Esophagus squamous epithelium (tissue), 5 donors: ENCODE data around the gene SMC6. TPM values are rescaled to one million over a fixed set of nuclear protein-coding genes. Genes with fewer than 3 reads are reported as not detected.

Experiments used
- DNase-seq: peaks from one replicate; lab custom pipeline; 2025; lab: John Stamatoyannopoulos, UW
- H3K27ac ChIP-seq, 4 donors: fragments of 200-600 bp; sonication (generic); one replicate each; pipeline ENCODE4 v1.5.1; 2016 to 2019; ENCODE audit warnings: mild to moderate bottlenecking in 1 of 4
- H3K27me3 ChIP-seq, 4 donors: fragments of 200-600 bp; sonication (generic); 1 replicate in 3 of 4; 2 replicates in 1 of 4; pipeline versions ENCODE4 v1.5.1 to v1.6.0; 2017 to 2021; ENCODE audit warnings: antibody characterized with exemption in 1 of 4
- H3K36me3 ChIP-seq, 3 donors: fragments of 200-600 bp; sonication (generic); one replicate each; pipeline ENCODE4 v1.5.1; 2016 to 2019
- H3K4me1 ChIP-seq, 3 donors: fragments of 200-600 bp; sonication (generic); one replicate each; pipeline ENCODE4 v1.5.1; 2017 to 2019
- H3K4me3 ChIP-seq, 4 donors: fragments of 200-600 bp; sonication (generic); 1 replicate in 3 of 4; 2 replicates in 1 of 4; pipeline ENCODE4 v1.5.1; 2016 to 2019; ENCODE audit warnings: mild to moderate bottlenecking in 2 of 4, moderate library complexity in 1 of 4
- H3K9me3 ChIP-seq, 3 donors: fragments of 200-600 bp; sonication (generic); one replicate each; pipeline ENCODE4 v1.5.1; 2016 to 2019
- POLR2A ChIP-seq, 4 donors: fragments of 450-650 bp; IDR thresholded peaks; one replicate each; pipeline ENCODE4 v1.6.1; 2017; ENCODE audit warnings: antibody characterized with exemption in 4 of 4, mild to moderate bottlenecking in 4 of 4, moderate library complexity in 3 of 4
- WGBS, 2 donors: methylation state at CpG; one replicate each; pipeline ENCODE4 v1.1.5; 2018; 5-methylcytosine and 5-hydroxymethylcytosine counted together
- intact Hi-C: fragments of 100-400 bp; cut with DNase I; formaldehyde crosslinking; loops from one replicate; pipeline ENCODE4 v1.15.0; 2022
- total RNA-seq, 4 donors: library from RNA; depleted of rRNA; stranded (reverse); fragments of >200 nt; gene quantifications; one replicate each; pipeline ENCODE4 v1.1.0, GENCODE V29; 2016
- TF ChIP-seq, protein P1 (sequence below), 6 experiments: fragments of 450-650 bp in 4 of 6; fragments of 200-600 bp in 2 of 6; sonication (generic) in 2 of 6; IDR thresholded peaks; one replicate each; pipeline ENCODE4 v1.5.1; 2016 to 2019; ENCODE audit warnings: antibody characterized with exemption in 6 of 6, mild to moderate bottlenecking in 4 of 6, moderate library complexity in 4 of 6
- donor health status: DM: yes; HTN: yes; CAD: no.

Gene SMC6, protein sequence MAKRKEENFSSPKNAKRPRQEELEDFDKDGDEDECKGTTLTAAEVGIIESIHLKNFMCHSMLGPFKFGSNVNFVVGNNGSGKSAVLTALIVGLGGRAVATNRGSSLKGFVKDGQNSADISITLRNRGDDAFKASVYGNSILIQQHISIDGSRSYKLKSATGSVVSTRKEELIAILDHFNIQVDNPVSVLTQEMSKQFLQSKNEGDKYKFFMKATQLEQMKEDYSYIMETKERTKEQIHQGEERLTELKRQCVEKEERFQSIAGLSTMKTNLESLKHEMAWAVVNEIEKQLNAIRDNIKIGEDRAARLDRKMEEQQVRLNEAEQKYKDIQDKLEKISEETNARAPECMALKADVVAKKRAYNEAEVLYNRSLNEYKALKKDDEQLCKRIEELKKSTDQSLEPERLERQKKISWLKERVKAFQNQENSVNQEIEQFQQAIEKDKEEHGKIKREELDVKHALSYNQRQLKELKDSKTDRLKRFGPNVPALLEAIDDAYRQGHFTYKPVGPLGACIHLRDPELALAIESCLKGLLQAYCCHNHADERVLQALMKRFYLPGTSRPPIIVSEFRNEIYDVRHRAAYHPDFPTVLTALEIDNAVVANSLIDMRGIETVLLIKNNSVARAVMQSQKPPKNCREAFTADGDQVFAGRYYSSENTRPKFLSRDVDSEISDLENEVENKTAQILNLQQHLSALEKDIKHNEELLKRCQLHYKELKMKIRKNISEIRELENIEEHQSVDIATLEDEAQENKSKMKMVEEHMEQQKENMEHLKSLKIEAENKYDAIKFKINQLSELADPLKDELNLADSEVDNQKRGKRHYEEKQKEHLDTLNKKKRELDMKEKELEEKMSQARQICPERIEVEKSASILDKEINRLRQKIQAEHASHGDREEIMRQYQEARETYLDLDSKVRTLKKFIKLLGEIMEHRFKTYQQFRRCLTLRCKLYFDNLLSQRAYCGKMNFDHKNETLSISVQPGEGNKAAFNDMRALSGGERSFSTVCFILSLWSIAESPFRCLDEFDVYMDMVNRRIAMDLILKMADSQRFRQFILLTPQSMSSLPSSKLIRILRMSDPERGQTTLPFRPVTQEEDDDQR
- total RNA-seq = 10 to 100 TPM; 25.3 to 40.4 (median 31.7) TPM

DNA sequence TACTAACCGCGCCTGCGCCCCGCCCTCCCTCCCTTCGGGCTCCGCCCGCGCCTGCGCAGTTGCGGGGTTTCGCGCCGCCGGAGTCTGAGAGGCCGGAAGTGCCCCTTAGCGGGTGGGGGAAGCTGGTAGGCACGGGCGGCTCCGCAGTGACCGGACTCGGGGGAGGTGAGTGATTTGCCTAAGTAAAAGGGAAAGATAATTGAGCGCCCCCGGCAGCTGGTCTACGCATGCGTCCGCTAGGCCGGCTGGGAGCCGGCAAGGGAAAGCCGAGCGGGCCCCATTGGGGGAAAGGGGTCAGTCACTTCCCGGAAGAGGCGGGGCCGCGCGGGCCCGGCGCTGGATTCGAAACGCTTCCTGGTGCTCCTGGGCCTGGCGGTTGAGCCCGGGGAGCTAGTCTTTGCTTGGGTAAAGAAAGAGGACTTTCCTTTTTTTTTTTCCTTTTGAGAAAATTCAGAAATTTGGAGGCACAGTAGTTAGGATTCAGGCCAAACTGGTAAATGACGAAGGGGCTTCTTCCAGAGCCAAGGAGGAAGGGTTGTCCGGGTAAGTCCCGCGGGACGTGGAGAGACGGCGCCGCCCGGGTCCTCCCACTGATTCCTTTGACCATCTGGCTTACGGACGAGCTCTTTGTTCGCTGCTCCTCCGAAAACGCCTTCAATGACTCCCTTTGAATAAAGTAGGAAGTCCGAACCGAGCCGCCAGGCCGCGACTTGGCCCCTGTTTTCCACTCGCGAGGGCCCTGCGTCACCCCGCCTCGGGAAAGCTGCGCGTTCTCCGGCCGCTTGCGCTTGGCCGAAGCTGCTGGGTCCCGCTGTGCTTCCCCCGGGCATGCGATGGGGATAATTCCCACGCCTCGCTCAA lies at the start of gene SMC6, which contains the start of gene GEN1:
SMC6 (minus strand) TSS at position 8 of the 861 bp plus-strand sequence. CDS start 7,864 bp downstream, outside the sequence.
GEN1 (plus strand) TSS at position 336 of the 861 bp plus-strand sequence. CDS start 5,806 bp downstream, outside the sequence.
- peak within 1 kb of the TSS; percentile 96 to 98 (median 96) for H3K27ac ChIP-seq
- no peak for TF ChIP-seq POLR2A (IDR thresholded peaks at IDR 0.05)
- TF ChIP-seq, protein P1, sequence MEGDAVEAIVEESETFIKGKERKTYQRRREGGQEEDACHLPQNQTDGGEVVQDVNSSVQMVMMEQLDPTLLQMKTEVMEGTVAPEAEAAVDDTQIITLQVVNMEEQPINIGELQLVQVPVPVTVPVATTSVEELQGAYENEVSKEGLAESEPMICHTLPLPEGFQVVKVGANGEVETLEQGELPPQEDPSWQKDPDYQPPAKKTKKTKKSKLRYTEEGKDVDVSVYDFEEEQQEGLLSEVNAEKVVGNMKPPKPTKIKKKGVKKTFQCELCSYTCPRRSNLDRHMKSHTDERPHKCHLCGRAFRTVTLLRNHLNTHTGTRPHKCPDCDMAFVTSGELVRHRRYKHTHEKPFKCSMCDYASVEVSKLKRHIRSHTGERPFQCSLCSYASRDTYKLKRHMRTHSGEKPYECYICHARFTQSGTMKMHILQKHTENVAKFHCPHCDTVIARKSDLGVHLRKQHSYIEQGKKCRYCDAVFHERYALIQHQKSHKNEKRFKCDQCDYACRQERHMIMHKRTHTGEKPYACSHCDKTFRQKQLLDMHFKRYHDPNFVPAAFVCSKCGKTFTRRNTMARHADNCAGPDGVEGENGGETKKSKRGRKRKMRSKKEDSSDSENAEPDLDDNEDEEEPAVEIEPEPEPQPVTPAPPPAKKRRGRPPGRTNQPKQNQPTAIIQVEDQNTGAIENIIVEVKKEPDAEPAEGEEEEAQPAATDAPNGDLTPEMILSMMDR (IDR thresholded peaks at IDR 0.05) = peak in 1 of 6 experiments; percentile 8
- no peaks in the 10 kb centered on the region for H3K27me3 ChIP-seq
- no peaks in the 10 kb centered on the region for H3K36me3 ChIP-seq
- H3K4me3 ChIP-seq = peak within 1 kb of the TSS; percentile 74 to 98 (median 87)
- intact Hi-C loops = no loop called here
- peaks cover 0 to 82% (median 14%) of the 10 kb centered on the region in 3 donors for H3K4me1 ChIP-seq
- DNase-seq = peak; percentile 69
- 0% methylated on average over 32 to 35 of the region's 76 CpGs for WGBS, 2 donors
- no peaks in the 10 kb centered on the region for H3K9me3 ChIP-seq

DNA sequence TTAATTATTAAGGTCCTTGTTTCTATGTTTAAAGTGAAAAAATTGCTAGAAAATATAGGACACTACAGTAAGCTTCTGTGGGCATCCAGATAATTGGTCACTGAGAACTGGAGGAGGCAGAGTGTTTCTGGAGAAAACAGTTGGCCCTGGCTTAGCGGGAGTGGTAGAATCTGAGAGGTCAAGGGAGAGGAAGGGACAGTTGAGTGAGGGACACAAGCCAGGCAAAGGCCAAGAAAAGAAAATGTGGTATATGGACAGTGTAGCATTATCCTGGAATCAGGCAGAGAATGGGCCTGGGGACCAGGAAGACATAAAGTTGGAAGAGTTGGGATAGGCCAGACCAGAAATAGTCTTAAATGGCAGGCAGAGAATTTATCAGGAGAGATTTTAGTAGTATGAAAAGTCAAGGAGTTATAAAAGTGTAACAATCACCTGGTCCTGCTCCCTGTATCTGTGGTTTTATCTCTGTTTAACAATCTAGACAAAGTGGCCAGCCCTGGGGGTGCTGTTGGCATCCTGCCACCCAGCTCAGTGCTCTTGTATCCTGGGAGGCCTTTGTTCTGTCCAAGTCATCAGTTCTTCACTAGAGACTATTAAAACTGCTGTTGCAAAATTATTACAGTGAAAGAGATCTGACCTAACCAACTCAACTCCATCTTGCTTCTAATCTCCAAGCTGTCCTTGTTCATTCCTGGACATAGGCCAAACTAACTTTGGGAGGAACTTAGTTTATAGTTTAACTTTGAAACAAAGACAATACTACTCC lies 47.3 kb upstream of the SMC6 start:
- Histone ChIP-seq H3K4me3 (no peak overlapping the region), H3K27me3 (peaks cover 0 to 25% (median 0%) of the 10 kb centered on the region in 4 donors), H3K27ac (no peak overlapping the region), H3K4me1 (peaks cover 0 to 33% (median 0%) of the 10 kb centered on the region in 3 donors), H3K9me3 (no peaks in the 10 kb centered on the region), H3K36me3 (no peaks in the 10 kb centered on the region)
- no peak for DNase-seq
- intact Hi-C loops = no loop called here
- no peak for TF ChIP-seq POLR2A (IDR thresholded peaks at IDR 0.05)
- TF ChIP-seq, protein P1 (IDR thresholded peaks at IDR 0.05) = no peak
- whole genome bisulfite sequencing, 2 donors = 89 to 90% methylated on average over 1 of the region's 1 CpG

DNA sequence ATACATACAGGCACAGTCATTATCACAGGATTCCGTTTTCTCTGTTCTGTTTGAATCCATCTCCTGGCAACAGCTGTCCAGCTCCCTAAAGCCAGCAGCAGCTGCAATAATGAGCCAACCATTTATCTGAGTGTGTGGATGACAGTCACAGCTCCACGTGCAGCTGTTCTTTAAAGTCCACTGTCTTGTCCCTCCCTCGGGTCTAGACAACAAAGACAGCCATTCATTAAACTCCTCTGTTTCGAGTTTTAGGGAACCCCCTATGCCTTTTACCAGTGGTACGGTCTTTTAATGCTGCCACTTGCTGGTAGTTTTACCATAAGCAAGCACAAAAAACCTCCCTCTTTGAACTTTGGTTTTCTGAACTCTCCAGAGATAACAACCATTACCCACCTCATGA lies 46.6 kb upstream of the SMC6 start:
- DNase-seq = no peak
- H3K27me3 ChIP-seq = peaks cover 0 to 25% (median 0%) of the 10 kb centered on the region in 4 donors
- H3K9me3 ChIP-seq = no peaks in the 10 kb centered on the region
- H3K36me3 ChIP-seq = no peaks in the 10 kb centered on the region
- intact Hi-C loops = no loop called here
- H3K27ac ChIP-seq = no peak overlapping the region
- no peak overlapping the region for H3K4me3 ChIP-seq
- H3K4me1 ChIP-seq = peaks cover 0 to 39% (median 0%) of the 10 kb centered on the region in 3 donors
- TF ChIP-seq, protein P1 (IDR thresholded peaks at IDR 0.05) = no peak
- no peak for TF ChIP-seq POLR2A (IDR thresholded peaks at IDR 0.05)
- WGBS, 2 donors = 58 to 66% methylated on average over 4 to 5 of the region's 5 CpGs
